KOPT-K1 (cell line): ENCODE data around the gene RPL39L.
A peak's percentile ranks its signal among the peaks of the same experiment; 100 is the strongest.
"Not testable (repeated sequence)": the region's sequence is repeated elsewhere in the genome, so short reads cannot be mapped to it uniquely, and the experiment has no call there.

Experiments
- H3K27ac ChIP-seq: fragments of 200-600 bp; sonication (generic); 2 replicates; pipeline ENCODE4 v1.5.1; 2016; ENCODE audit warnings: antibody characterized with exemption, mild to moderate bottlenecking, low read depth, low read length; ENCODE audit not compliant: poor library complexity, severe bottlenecking
- H3K36me3 ChIP-seq: fragments of 200-600 bp; sonication (generic); 2 replicates; pipeline ENCODE4 v1.5.1; 2017; ENCODE audit warnings: antibody characterized with exemption, mild to moderate bottlenecking, low read length, moderate library complexity; ENCODE audit not compliant: insufficient read depth
- H3K9me3 ChIP-seq: fragments of 200-600 bp; sonication (generic); 2 replicates; pipeline ENCODE4 v1.5.1; 2017; ENCODE audit warnings: antibody characterized with exemption, low read length, mild to moderate bottlenecking; ENCODE audit not compliant: insufficient read depth, poor library complexity, severe bottlenecking

RPL39L gene

GRCh38 chr3:187162265-187162953, 23.1 kb upstream of the RPL39L start:
- H3K9me3 ChIP-seq = peaks cover 12% of the 10 kb centered on the region
- no peak overlapping the region for H3K27ac ChIP-seq
- no peaks in the 10 kb centered on the region for H3K36me3 ChIP-seq

- H3K27ac ChIP-seq = no peak overlapping the region
- H3K9me3 ChIP-seq = peaks cover 12% of the 10 kb centered on the region
- no peaks in the 10 kb centered on the region for H3K36me3 ChIP-seq
Observed at GRCh38 chr3:187161556-187161955, 22.3 kb upstream of the RPL39L start.

GRCh38 chr3:187150599-187150998, 11.3 kb upstream of the RPL39L start:
- Histone ChIP-seq H3K9me3 (peaks cover 18% of the 10 kb centered on the region), H3K27ac (no peak overlapping the region), H3K36me3 (no peaks in the 10 kb centered on the region)

DNA sequence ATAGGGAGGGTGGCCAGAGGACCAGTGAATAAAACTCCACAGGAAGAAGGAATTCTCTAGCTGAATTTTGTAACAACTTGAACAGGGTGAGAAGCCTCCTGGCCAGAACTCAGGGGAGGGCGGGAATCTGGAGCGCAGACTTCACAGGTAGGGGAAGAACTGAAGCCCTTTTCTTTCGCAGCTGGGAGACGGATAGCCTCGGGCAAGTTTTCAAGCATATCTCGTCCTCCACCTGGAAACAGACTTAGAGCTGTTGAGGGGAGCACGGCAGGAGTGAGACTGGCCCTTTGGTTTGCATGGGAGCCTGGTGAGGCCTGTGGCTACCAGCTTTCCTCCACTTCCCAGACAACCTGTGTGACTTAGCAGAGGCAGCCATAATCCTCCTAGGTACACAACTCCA, 10.9 kb upstream of the RPL39L start:
- Histone ChIP-seq H3K9me3 (peaks cover 22% of the 10 kb centered on the region), H3K36me3 (no peaks in the 10 kb centered on the region), H3K27ac (no peak overlapping the region)

DNA sequence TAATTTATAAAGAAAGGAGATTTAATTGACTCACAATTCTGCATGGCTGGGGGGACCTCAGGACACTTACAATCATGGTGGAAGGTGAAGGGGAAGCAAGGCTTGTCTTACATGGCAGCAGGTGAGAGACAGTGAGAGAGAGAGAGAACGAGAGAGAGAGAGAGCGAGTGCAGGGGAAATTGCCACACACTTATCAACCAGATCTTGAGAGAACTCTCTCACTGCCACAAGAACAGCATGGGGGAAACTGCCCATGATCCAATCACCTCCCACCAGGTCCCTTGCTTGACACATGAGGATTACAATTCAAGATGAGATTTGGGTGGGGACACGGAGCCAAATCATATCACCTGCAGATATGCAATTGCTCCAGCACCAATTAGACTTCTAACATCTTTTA, 7.1 kb upstream of the RPL39L start:
- Histone ChIP-seq H3K27ac (no peak overlapping the region), H3K36me3 (no peaks in the 10 kb centered on the region), H3K9me3 (peaks cover 44% of the 10 kb centered on the region)

- no peak overlapping the region for H3K27ac ChIP-seq
- no peaks in the 10 kb centered on the region for H3K36me3 ChIP-seq
- H3K9me3 ChIP-seq = peaks cover 44% of the 10 kb centered on the region
Observed at GRCh38 chr3:187145149-187145895, 6.0 kb upstream of the RPL39L start.

- H3K27ac ChIP-seq = peak overlapping the region; percentile 93
Observed at GRCh38 chr3:187139895-187140253, 578 bp upstream of the RPL39L start.

GRCh38 chr3:187136936-187137335, 2.4 kb downstream of the RPL39L start:
- Histone ChIP-seq H3K9me3 (peaks cover 35% of the 10 kb centered on the region), H3K27ac (no peak overlapping the region), H3K36me3 (peaks cover 53% of the 10 kb centered on the region)

More at GRCh38 chr3:187139895-187140253, 578 bp upstream of the RPL39L start:
- peaks cover 29% of the 10 kb centered on the region for H3K36me3 ChIP-seq
- peaks cover 46% of the 10 kb centered on the region for H3K9me3 ChIP-seq

DNA sequence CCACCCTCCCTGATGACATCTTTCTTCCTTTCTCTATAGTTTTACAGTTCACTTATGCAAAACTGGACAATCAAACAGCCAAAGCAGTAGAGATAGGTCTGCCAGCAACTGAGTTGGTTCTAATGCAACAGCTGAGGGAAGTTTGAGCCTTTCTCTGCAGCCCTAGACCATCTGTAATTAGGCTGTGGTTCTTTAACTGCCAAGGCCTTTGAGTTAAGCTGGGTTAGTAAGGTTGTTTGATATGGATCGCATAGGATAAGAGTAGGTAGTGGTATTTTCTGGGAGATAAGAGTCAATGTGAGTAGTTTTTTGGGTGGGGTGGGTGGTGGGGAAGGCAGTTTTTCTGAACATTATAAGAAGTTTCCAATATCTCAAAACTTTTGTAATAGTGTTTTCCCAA, 3.0 kb downstream of the RPL39L start:
- Histone ChIP-seq H3K27ac (no peak overlapping the region), H3K9me3 (peaks cover 35% of the 10 kb centered on the region), H3K36me3 (peaks cover 58% of the 10 kb centered on the region)

- Histone ChIP-seq H3K9me3 (peaks cover 39% of the 10 kb centered on the region), H3K36me3 (peaks cover 60% of the 10 kb centered on the region)
- H3K27ac ChIP-seq = not testable (repeated sequence)
Observed at GRCh38 chr3:187135172-187135690, 4.1 kb downstream of the RPL39L start.

DNA sequence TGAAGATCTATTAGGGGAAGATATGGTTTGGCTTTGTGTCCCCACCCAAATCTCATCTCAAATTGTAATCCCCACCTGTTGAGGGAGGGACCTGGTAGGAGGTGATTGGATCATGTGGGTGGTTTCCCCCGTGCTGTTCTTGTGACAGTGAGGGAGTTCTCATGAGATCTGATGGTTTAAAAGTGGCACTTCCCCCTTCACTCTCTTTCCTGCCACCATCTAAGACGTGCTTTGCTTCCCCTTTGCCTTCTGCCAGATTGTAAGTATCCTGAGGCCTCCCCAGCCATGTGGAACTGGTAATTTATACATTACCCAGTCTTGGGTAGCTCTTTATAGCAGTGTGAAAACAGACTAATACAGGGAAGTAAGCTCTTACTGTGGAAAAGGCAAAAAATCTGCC, 6.1 kb downstream of the RPL39L start:
- Histone ChIP-seq H3K9me3 (peaks cover 59% of the 10 kb centered on the region), H3K36me3 (peaks cover 71% of the 10 kb centered on the region)
- H3K27ac ChIP-seq = not testable (repeated sequence)

GRCh38 chr3:187132666-187133065, 6.6 kb downstream of the RPL39L start:
- Histone ChIP-seq H3K27ac (no peak overlapping the region), H3K36me3 (peaks cover 72% of the 10 kb centered on the region), H3K9me3 (peaks cover 62% of the 10 kb centered on the region)

- peaks cover 63% of the 10 kb centered on the region for H3K9me3 ChIP-seq
- no peak overlapping the region for H3K27ac ChIP-seq
- peaks cover 70% of the 10 kb centered on the region for H3K36me3 ChIP-seq
Observed at GRCh38 chr3:187131981-187132380, 7.3 kb downstream of the RPL39L start.

DNA sequence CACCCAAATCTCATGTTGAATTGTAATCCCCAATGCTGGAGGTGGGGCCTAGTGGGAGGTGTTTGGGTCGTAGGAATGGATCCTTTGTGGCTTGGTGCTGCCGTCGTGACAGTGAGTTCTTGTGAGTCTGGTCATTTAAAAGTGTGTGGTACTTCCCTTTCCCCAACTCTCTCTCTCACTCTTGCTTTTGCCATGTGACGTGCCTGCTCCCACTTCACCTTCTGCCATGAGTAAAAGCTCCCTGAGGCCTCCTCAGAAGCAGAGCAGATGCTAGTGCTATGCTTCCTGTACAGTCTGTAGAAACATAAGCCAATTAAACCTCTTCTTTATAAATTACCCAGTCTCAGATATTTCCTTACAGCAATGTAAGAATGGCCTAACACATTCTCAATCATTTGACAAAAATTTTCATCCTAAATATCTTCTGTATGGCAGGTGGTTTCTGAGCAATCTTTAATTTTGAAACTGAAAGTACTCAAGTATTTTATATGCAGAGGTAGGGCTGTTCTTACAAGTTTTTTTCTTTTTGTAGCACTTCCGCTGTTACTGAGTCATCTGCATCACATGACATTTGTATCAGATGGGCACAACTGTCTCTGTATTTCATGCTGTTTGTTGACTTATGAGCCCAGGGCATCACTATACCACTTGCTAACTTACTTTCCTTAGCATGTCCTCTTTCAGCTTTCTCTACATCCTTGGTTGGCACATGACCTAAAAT, 8.8 kb downstream of the RPL39L start:
- peaks cover 62% of the 10 kb centered on the region for H3K36me3 ChIP-seq
- H3K9me3 ChIP-seq = peaks cover 55% of the 10 kb centered on the region

DNA sequence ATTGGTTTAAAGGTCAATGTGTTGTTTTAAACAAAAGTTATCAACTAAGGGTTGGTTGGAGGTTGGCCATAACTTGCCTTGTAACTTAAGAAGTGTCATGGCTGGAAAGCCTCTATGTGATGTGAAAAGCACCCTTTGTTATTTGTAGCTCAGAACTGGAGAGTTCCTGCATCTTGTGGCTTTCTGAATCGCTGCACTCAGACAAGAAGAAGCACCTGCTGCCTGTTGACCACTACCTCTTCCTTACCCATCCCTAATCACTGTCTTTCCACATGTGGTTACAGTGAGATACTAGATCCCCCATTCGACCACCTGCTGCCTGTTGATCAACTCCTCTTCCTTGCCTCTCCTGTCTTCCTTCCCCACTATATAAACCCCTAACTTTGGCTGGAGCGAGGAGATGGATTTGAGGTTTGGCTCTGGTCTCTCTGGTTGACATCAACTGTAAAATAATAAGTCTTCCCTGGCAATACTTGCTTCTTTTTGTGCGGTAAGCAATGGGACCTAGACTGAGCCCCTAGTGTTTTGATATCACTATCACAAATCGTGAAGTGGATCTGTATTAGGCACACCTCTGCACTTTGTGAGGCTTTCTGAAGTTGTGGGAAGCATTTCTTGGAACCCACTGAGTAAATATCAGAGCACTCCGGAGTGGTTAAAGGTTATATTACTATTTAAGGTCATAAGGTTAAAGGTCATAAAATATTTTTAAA, 13.8 kb downstream of the RPL39L start:
- H3K27ac ChIP-seq = no peak overlapping the region
- peaks cover 39% of the 10 kb centered on the region for H3K36me3 ChIP-seq
- peaks cover 39% of the 10 kb centered on the region for H3K9me3 ChIP-seq

More for the DNA sequence above, 8.8 kb downstream of the RPL39L start:
- peak overlapping the region; percentile 62 for H3K27ac ChIP-seq
